NCI-H2081 treated with DMSO at 0.1 percent for 48 hours (cell line): ENCODE data around the gene ITPR1.

ENCODE experiments used
- DNase-seq: peaks from one replicate; lab custom pipeline; 2025; lab: John Stamatoyannopoulos, UW

The ITPR1 gene

GRCh38 chr3:4687167-4687566, 194.0 kb downstream of the ITPR1 start:
- no peak for DNase-seq

- DNase-seq: no peak
These were observed 194.4 kb downstream of the ITPR1 start for GRCh38 chr3:4687596-4687995.

- no peak for DNase-seq
These were observed 195.3 kb downstream of the ITPR1 start for GRCh38 chr3:4688411-4688810.

GRCh38 chr3:4689021-4689420, 195.9 kb downstream of the ITPR1 start:
- DNase-seq: no peak

- DNase-seq: no peak
These were observed 197.1 kb downstream of the ITPR1 start for GRCh38 chr3:4690277-4690676.

- DNase-seq: no peak
These were observed 200.5 kb downstream of the ITPR1 start for GRCh38 chr3:4693620-4694019.

GRCh38 chr3:4695846-4696245, 202.7 kb downstream of the ITPR1 start:
- DNase-seq: no peak

GRCh38 chr3:4696266-4696665, 203.1 kb downstream of the ITPR1 start:
- DNase-seq: no peak

- DNase-seq: no peak
These were observed 205.1 kb downstream of the ITPR1 start for GRCh38 chr3:4698125-4698821.

- DNase-seq: no peak
These were observed 209.9 kb downstream of the ITPR1 start for GRCh38 chr3:4703054-4703480.

GRCh38 chr3:4704552-4704951, 211.4 kb downstream of the ITPR1 start:
- DNase-seq: no peak

GRCh38 chr3:4707324-4707723, 214.2 kb downstream of the ITPR1 start:
- no peak for DNase-seq

GRCh38 chr3:4708230-4708629, 215.1 kb downstream of the ITPR1 start:
- DNase-seq: no peak

- DNase-seq: no peak
These were observed 216.2 kb downstream of the ITPR1 start for GRCh38 chr3:4709341-4709740.

- no peak for DNase-seq
These were observed 217.0 kb downstream of the ITPR1 start for GRCh38 chr3:4710191-4710590.

- DNase-seq: no peak
These were observed 218.5 kb downstream of the ITPR1 start for GRCh38 chr3:4711680-4711992.

- no peak for DNase-seq
These were observed 219.0 kb downstream of the ITPR1 start for GRCh38 chr3:4712109-4712508.

GRCh38 chr3:4714045-4714444, 220.9 kb downstream of the ITPR1 start:
- DNase-seq: no peak

- no peak for DNase-seq
These were observed 223.1 kb downstream of the ITPR1 start for GRCh38 chr3:4716266-4716665.

- DNase-seq: no peak
These were observed 223.7 kb downstream of the ITPR1 start for GRCh38 chr3:4716706-4717362.

GRCh38 chr3:4717363-4717740, 224.2 kb downstream of the ITPR1 start:
- DNase-seq: no peak

GRCh38 chr3:4718179-4718736, 225.1 kb downstream of the ITPR1 start:
- no peak for DNase-seq

- no peak for DNase-seq
These were observed 225.9 kb downstream of the ITPR1 start for GRCh38 chr3:4719046-4719501.
